ENCODE measurements around the gene MKNK1.

The MKNK1 gene

GRCh38 chr1:46515576-46515975, 88.5 kb downstream of the MKNK1 start (continued):
- no peak for TF ChIP-seq ATF2 (tag by site-specific recombination; IDR thresholded peaks at IDR 0.05; ENCODE audit: low read depth)
- TF ChIP-seq ZFP69B (tag by site-specific recombination; IDR thresholded peaks at IDR 0.05) = no peak
- TF ChIP-seq PRDM10 (tag by site-specific recombination; IDR thresholded peaks at IDR 0.05) = no peak
- no peak for TF ChIP-seq MEIS1 (CRISPR knock-in tag; IDR thresholded peaks at IDR 0.05; ENCODE audit: borderline replicate concordance)
- no peak for TF ChIP-seq PRDM1 (tag by site-specific recombination; IDR thresholded peaks at IDR 0.05)
- no peak for TF ChIP-seq ZFP37 (tag by site-specific recombination; IDR thresholded peaks at IDR 0.05)
- TF ChIP-seq ZNF366 (tag by site-specific recombination; conservative IDR thresholded peaks at IDR 0.05) = no peak
- TF ChIP-seq ZBTB7A (tag by site-specific recombination; IDR thresholded peaks at IDR 0.05; ENCODE audit: low read depth) = no peak
- TF ChIP-seq SP2 (tag by site-specific recombination; IDR thresholded peaks at IDR 0.05) = no peak
- no peak for TF ChIP-seq KLF1 (tag by site-specific recombination; IDR thresholded peaks at IDR 0.05)
- no peak for TF ChIP-seq KLF16 (tag by site-specific recombination; IDR thresholded peaks at IDR 0.05)
- no peak for TF ChIP-seq ZNF518A (tag by site-specific recombination; conservative IDR thresholded peaks at IDR 0.05; ENCODE audit: low read depth)
- no peak for TF ChIP-seq ZBTB44 (tag by site-specific recombination; IDR thresholded peaks at IDR 0.05)

- Histone ChIP-seq H3K9me3 (ENCODE audit: control insufficient read depth, insufficient read depth, low read depth, low read length) (no peaks in the 10 kb centered on the region), H3K27ac (ENCODE audit: extremely low read depth, low read depth, low read length) (no peak overlapping the region), H3K4me1 (ENCODE audit: control insufficient read depth, insufficient read depth, low read length) (no peaks in the 10 kb centered on the region; the same call in 1 of the 2 replicates), H3K4me3 (ENCODE audit: low read depth, low read length) (no peak overlapping the region), H3K36me3 (ENCODE audit: control insufficient read depth in 2 of 2, insufficient read depth in 1 of 2, low read length in 2 of 2) (no peaks in the 10 kb centered on the region)
- ChIA-PET POLR2A (no interaction called here), CTCF (interaction anchor here (0.6 to 1.7 kb wide), 6 partner anchors 14 to 123 kb away, joined by 3 to 9 read pairs (median 4); no protein-coding TSS in a partner anchor)
- TF ChIP-seq ZNF558 (tag by site-specific recombination; IDR thresholded peaks at IDR 0.05) (no peak), REPIN1 (tag by site-specific recombination; IDR thresholded peaks at IDR 0.05; ENCODE audit: low read depth) (no peak), BCL11A (tag by site-specific recombination; IDR thresholded peaks at IDR 0.05; ENCODE audit: low read depth) (no peak), ZNF426 (tag by site-specific recombination; IDR thresholded peaks at IDR 0.05) (no peak), ZNF548 (tag by site-specific recombination; IDR thresholded peaks at IDR 0.05) (no peak), MYNN (tag by site-specific recombination; IDR thresholded peaks at IDR 0.05; ENCODE audit: borderline replicate concordance) (no peak), ZNF174 (tag by site-specific recombination; IDR thresholded peaks at IDR 0.05) (no peak), HIC1 (tag by site-specific recombination; IDR thresholded peaks at IDR 0.05) (no peak), ZFP3 (tag by site-specific recombination; IDR thresholded peaks at IDR 0.05; ENCODE audit: low read depth) (no peak), ZNF768 (tag by site-specific recombination; IDR thresholded peaks at IDR 0.05) (no peak), ZNF146 (tag by site-specific recombination; IDR thresholded peaks at IDR 0.05) (no peak)
Observed at GRCh38 chr1:46513536-46513935, 90.5 kb downstream of the MKNK1 start.

All from HEK293 (cell line).